Dermis blood vessel endothelial cell (primary cell): ENCODE results near the gene CDC42SE2. TPM values are rescaled to one million over a fixed set of nuclear protein-coding genes. Genes with fewer than 3 reads are reported as not detected.

Source experiments
- total RNA-seq: library from RNA; depleted of rRNA; stranded (reverse); fragments of >200 nt; gene quantifications from 2 replicates; pipeline ENCODE4 v1.2.3, GENCODE V29; 2014

The CDC42SE2 gene
- total RNA-seq, 1 donor from 2014 or later: 55.5 TPM

Other genes starting within 250 kb of the CDC42SE2 start
- gene HINT1, start 98.8 kb upstream of the CDC42SE2 start, total RNA-seq: 97.4 and 198 TPM in 2 replicates
- 3.4 and 6.5 TPM in 2 replicates for gene LYRM7, start 93.1 kb upstream of the CDC42SE2 start, total RNA-seq